Aorta (tissue), 5 donors: ENCODE data around the gene ILK. TPM values are rescaled to one million over a fixed set of nuclear protein-coding genes. Genes with fewer than 3 reads are reported as not detected.

Experiments
- ATAC-seq: fragments of 200-7000 bp; cut with Tn5 transposase; one replicate; pipeline ENCODE4 v1.9.1; 2022; ENCODE audit warnings: moderate library complexity; ENCODE audit not compliant: low FRiP score
- DNase-seq, 2 donors: peaks; one replicate each; pipeline ENCODE4 v3.0.0-alpha.2; 2020
- H3K27ac ChIP-seq, 2 donors: one replicate each; pipeline ENCODE4 v1.5.1; 2013; ENCODE audit warnings: low read length in 2 of 2, mild to moderate bottlenecking in 2 of 2, moderate library complexity in 2 of 2, control low read depth in 1 of 2, inconsistent platforms in 1 of 2, low read depth in 1 of 2
- H3K27me3 ChIP-seq, 2 donors: one replicate each; pipeline ENCODE4 v1.6.1; 2013; ENCODE audit warnings: control low read depth in 1 of 2, low read length in 1 of 2, mild to moderate bottlenecking in 1 of 2, moderate library complexity in 1 of 2; ENCODE audit not compliant: insufficient read depth in 2 of 2, control insufficient read depth in 1 of 2
- H3K36me3 ChIP-seq, 2 donors: one replicate each; pipeline ENCODE4 v1.6.1; 2013; ENCODE audit warnings: control low read depth in 1 of 2, low read length in 1 of 2, mild to moderate bottlenecking in 1 of 2; ENCODE audit not compliant: insufficient read depth in 2 of 2, control insufficient read depth in 1 of 2
- H3K4me1 ChIP-seq, 2 donors: one replicate each; pipeline ENCODE4 v1.6.1; 2013; ENCODE audit warnings: low read length in 2 of 2, control low read depth in 1 of 2, mild to moderate bottlenecking in 1 of 2, moderate library complexity in 1 of 2; ENCODE audit not compliant: insufficient read depth in 2 of 2, control insufficient read depth in 1 of 2
- H3K4me3 ChIP-seq, 2 donors: one replicate each; pipeline ENCODE4 v1.5.1; 2013; ENCODE audit warnings: low read length in 2 of 2, control low read depth in 1 of 2, mild to moderate bottlenecking in 1 of 2
- H3K9me3 ChIP-seq: one replicate; pipeline ENCODE4 v1.6.1; 2013; ENCODE audit warnings: mild to moderate bottlenecking, low read length; ENCODE audit not compliant: control insufficient read depth
- WGBS, 2 donors: extraction: QIAGEN DNeasy Blood & Tissue Kit; methylation state at CpG; one replicate each; pipeline ENCODE4 v1.1.7; 2013; 5-methylcytosine and 5-hydroxymethylcytosine counted together
- intact Hi-C, 2 donors: fragments of 100-400 bp; cut with DNase I; formaldehyde crosslinking; loops; one replicate each; pipeline versions ENCODE4 v1.14.2 to v1.15.0; 2022
- polyA plus RNA-seq, 2 donors: library from polyadenylated mRNA; stranded (reverse); fragments of 200-250 nt; gene quantifications; one replicate each; pipeline ENCODE4 v1.2.3, GENCODE V29; 2013
- total RNA-seq, 2 donors: library from RNA; stranded (reverse); fragmentation: NEBNext Ultra II Directional; extraction: Animal tissue kit (Norgen Biotek cat#: 25700); gene quantifications; one replicate each; pipeline ENCODE4 v1.2.1, GENCODE V29; 2021
- donor health status: healthy with polysubstance abuse.
- donor health status: Bipolar disorder and iron deficiency.
- donor health status: DM: no; HTN: no; CAD: no.
- donor health status: DM: no; HTN: no; CAD: no.
- donor health status: DM: yes; HTN: yes; CAD: no.

Gene ILK
- total and polyA plus RNA-seq, 4 donors = 287 to 562 (median 431) TPM

DNA sequence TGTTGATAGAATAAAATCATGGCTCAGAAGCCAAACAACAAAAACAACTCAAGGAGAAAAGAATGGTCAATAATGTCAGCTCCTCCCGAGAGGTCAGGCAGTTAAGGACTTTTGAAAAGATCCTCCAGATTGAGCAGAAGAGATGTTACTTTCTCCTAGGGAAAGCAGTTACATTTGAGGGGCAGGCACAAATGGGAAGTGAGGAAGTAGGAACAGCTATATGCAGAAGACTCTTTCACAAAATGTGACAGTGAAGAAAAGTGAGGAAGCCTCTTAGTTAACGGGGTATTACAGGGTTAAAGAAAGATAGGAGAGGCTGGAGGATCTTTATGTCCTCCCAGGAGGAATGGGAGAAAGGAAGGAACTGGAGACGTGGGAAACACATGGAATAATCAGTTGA, 48.6 kb downstream of the ILK start:
- H3K27me3 ChIP-seq = no peaks in the 10 kb centered on the region
- no peak for ATAC-seq
- H3K9me3 ChIP-seq = no peaks in the 10 kb centered on the region
- H3K27ac ChIP-seq = no peak overlapping the region
- H3K36me3 ChIP-seq = no peaks in the 10 kb centered on the region
- H3K4me3 ChIP-seq = no peak overlapping the region
- DNase-seq = no peak
- intact Hi-C loops = no loop called here
- 68 to 71% methylated on average over 3 of the region's 3 CpGs for WGBS, 2 donors
- H3K4me1 ChIP-seq = peaks cover 0 to 4% of the 10 kb centered on the region in 2 donors

- Histone ChIP-seq H3K4me1 (peaks cover 0 to 4% of the 10 kb centered on the region in 2 donors), H3K36me3 (no peaks in the 10 kb centered on the region), H3K27ac (peak overlapping the region in 1 of 2 donors; percentile 53), H3K9me3 (no peaks in the 10 kb centered on the region), H3K4me3 (no peak overlapping the region), H3K27me3 (no peaks in the 10 kb centered on the region)
- intact Hi-C loops = no loop called here
- ATAC-seq (no peak), DNase-seq (no peak)
- 86 to 91% methylated on average over 1 of the region's 1 CpG for WGBS, 2 donors
Measured at GRCh38 chr11:6653097-6653496, 49.5 kb downstream of the ILK start.

DNA sequence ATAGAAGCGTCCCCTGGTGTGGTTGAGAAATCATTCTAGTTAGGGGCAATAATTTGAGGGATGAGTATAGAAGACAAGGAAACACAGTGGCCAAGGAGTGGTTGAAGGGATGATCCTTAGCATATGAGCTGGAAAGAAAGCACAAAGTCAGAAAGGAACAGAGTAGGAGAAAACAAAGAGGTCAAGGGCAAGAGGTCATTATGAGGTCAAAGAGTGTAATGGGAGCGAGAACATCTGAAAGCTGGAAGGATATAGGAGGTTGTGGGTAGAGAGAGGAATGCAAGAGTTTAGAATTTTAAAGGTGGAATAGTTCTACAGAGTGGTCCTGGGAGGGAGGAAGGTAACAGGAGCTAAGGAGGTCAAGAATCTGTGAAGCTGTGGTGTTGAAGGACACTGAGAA, 50.1 kb downstream of the ILK start:
- H3K36me3 ChIP-seq = no peaks in the 10 kb centered on the region
- no peak for ATAC-seq
- DNase-seq = no peak
- H3K27me3 ChIP-seq = no peaks in the 10 kb centered on the region
- no peak overlapping the region for H3K27ac ChIP-seq
- H3K4me1 ChIP-seq = peaks cover 0 to 4% of the 10 kb centered on the region in 2 donors
- H3K4me3 ChIP-seq = no peak overlapping the region
- H3K9me3 ChIP-seq = no peaks in the 10 kb centered on the region
- WGBS, 2 donors = 84 to 93% methylated on average over 2 of the region's 2 CpGs
- intact Hi-C loops = no loop called here

GRCh38 chr11:6654281-6655019, 50.9 kb downstream of the ILK start:
- Histone ChIP-seq H3K4me1 (peaks cover 0 to 4% of the 10 kb centered on the region in 2 donors), H3K36me3 (no peaks in the 10 kb centered on the region), H3K27ac (peak overlapping the region in 1 of 2 donors; percentile 72), H3K27me3 (no peaks in the 10 kb centered on the region), H3K9me3 (no peaks in the 10 kb centered on the region), H3K4me3 (peak overlapping the region in 1 of 2 donors; percentile 66)
- ATAC-seq (peak; percentile 52), DNase-seq (no peak)
- intact Hi-C loops = loop anchor here (5.0 kb wide), 2 partner anchors 37 to 47 kb away; partner anchors contain the start of gene TPP1 (in 1 of the 2)
- WGBS, 2 donors = 21 to 34% methylated on average over 9 of the region's 9 CpGs

- intact Hi-C loops = loop anchor here (5.0 kb wide), 2 partner anchors 38 to 48 kb away; partner anchors contain the start of gene TPP1 (in 1 of the 2)
- no peaks in the 10 kb centered on the region for H3K36me3 ChIP-seq
- H3K27me3 ChIP-seq = no peaks in the 10 kb centered on the region
- 1% methylated on average over 51 to 84 of the region's 84 CpGs for WGBS, 2 donors
- H3K4me1 ChIP-seq = peaks cover 0 to 4% of the 10 kb centered on the region in 2 donors
- ATAC-seq (peak; percentile 69), DNase-seq (peak in 1 of 2 donors; percentile 87)
- H3K4me3 ChIP-seq = peak overlapping the region; percentile 66 to 85
- H3K9me3 ChIP-seq = no peaks in the 10 kb centered on the region
- H3K27ac ChIP-seq = peak overlapping the region; percentile 61 to 72
Measured at GRCh38 chr11:6655020-6655789, 51.6 kb downstream of the ILK start.

DNA sequence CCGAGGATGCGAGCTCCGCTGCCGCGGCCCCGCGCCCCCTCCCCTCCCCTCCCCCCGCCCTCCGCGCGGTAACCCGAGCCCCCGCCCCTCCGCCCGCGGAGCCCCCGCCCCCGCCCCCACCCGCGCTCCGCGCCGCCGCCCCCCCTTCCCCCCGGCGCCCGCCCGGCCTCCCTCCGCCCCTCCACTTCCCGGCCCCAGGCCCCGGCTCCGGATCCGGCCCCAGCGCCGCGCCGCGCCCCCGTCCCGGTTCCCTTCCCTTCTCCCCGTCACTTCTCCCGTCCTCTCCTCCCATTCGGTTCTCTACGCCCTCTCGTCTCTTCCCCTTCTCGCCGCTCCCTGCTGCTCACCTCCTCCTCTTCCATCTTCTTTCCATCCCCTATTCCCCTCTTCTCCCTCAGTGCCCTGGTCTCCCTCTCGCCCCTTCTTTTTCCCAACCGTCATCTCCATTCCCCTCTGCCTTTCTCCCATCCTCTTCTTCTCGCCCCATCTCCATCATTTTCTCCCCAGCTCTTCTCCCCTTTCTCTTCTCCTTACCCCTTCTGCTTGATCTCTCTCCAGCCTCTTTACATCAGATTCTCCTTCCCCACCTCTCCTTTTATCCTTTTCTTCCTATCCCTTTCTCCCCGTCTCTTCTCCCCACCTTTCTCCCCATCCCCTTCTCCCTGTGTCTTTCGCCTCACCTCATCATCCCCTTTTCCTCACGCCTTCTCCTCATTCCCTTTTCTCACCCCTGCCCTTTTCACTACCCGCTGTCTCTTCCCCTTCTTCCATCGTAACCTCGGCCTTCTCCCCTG, 52.4 kb downstream of the ILK start, which contains the start of gene DCHS1:
TSS of gene DCHS1 (minus strand) at position 20 of the 794 bp plus-strand sequence. CDS start 14,196 bp downstream, outside the sequence.
- no peaks in the 10 kb centered on the region for H3K36me3 ChIP-seq
- ATAC-seq (peak; percentile 64), DNase-seq (peak; percentile 62 to 88)
- intact Hi-C loops = loop anchor here (5.0 kb wide), 2 partner anchors 39 to 49 kb away; partner anchors contain the start of gene TPP1 (in 1 of the 2)
- H3K4me3 ChIP-seq = peak within 1 kb of the TSS; percentile 66 to 85
- WGBS, 2 donors = 7 to 13% methylated on average over 23 to 50 of the region's 56 CpGs
- peaks cover 0 to 4% of the 10 kb centered on the region in 2 donors for H3K4me1 ChIP-seq
- no peaks in the 10 kb centered on the region for H3K9me3 ChIP-seq
- peak within 1 kb of the TSS; percentile 70 to 72 for H3K27ac ChIP-seq
- H3K27me3 ChIP-seq = no peaks in the 10 kb centered on the region

- H3K27ac ChIP-seq = peak overlapping the region; percentile 14 to 70
- peaks cover 0 to 4% of the 10 kb centered on the region in 2 donors for H3K4me1 ChIP-seq
- ATAC-seq = no peak
- intact Hi-C loops = loop anchor here (5.0 kb wide), 2 partner anchors 39 to 49 kb away; partner anchors contain the start of gene TPP1 (in 1 of the 2)
- no peaks in the 10 kb centered on the region for H3K36me3 ChIP-seq
- H3K9me3 ChIP-seq = no peaks in the 10 kb centered on the region
- H3K4me3 ChIP-seq = no peak overlapping the region
- WGBS, 2 donors = 47 to 59% methylated on average over 4 of the region's 4 CpGs
- no peak for DNase-seq
- H3K27me3 ChIP-seq = no peaks in the 10 kb centered on the region
Measured at GRCh38 chr11:6656584-6656915, 53.0 kb downstream of the ILK start.

DNA sequence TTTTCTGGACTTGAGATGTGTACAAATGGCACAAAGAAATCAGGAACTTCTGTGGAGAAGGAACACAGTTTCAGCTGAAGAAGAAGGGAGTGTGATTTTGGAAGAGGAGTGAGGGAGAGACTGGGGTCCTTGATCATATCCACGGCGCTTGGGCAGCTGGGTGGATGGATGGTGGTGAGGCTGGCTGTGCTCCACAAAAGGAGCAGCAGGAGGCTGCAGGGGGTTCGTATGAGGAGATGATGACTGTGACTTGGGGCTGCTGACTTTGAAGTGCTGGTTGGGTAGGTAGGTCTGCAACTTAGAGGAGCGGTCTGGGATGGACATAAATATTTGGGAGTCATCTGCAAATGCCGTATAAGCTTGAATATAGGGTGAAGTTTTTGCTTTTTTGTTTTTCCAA, 53.4 kb downstream of the ILK start:
- Histone ChIP-seq H3K27ac (peak overlapping the region; percentile 14 to 70), H3K9me3 (no peaks in the 10 kb centered on the region), H3K36me3 (no peaks in the 10 kb centered on the region), H3K4me1 (peaks cover 0 to 4% of the 10 kb centered on the region in 2 donors), H3K4me3 (no peak overlapping the region), H3K27me3 (no peaks in the 10 kb centered on the region)
- WGBS, 2 donors = 42 to 46% methylated on average over 5 of the region's 5 CpGs
- intact Hi-C loops = loop anchor here (5.0 kb wide), 2 partner anchors 40 to 50 kb away; partner anchors contain the start of gene TPP1 (in 1 of the 2)
- no peak for ATAC-seq
- no peak for DNase-seq
